ENCODE data around the gene ITGA1.

The ITGA1 gene

GRCh38 chr5:52799983-52800393, 12.3 kb downstream of the ITGA1 start (continued):
- TF ChIP-seq ZNF18 (tag by site-specific recombination; IDR thresholded peaks at IDR 0.05) = no peak
- no peak for TF ChIP-seq ZNF707 (tag by site-specific recombination; IDR thresholded peaks at IDR 0.05)
- no peak for TF ChIP-seq ZNF133 (tag by site-specific recombination; IDR thresholded peaks at IDR 0.05)
- TF ChIP-seq ZNF626 (tag by site-specific recombination; IDR thresholded peaks at IDR 0.05) = no peak
- TF ChIP-seq ZBTB17 (tag by site-specific recombination; IDR thresholded peaks at IDR 0.05) = no peak
- TF ChIP-seq ZBTB11 (tag by site-specific recombination; conservative IDR thresholded peaks at IDR 0.05; ENCODE audit: low read depth) = peak; percentile 53
- no peak for TF ChIP-seq ZNF776 (tag by site-specific recombination; IDR thresholded peaks at IDR 0.05; ENCODE audit: borderline replicate concordance)
- no peak for TF ChIP-seq ZNF48 (tag by site-specific recombination; IDR thresholded peaks at IDR 0.05)
- TF ChIP-seq INSM2 (tag by site-specific recombination; IDR thresholded peaks at IDR 0.05) = no peak
- no peak for TF ChIP-seq ZNF785 (tag by site-specific recombination; IDR thresholded peaks at IDR 0.05)
- TF ChIP-seq ATF2 (tag by site-specific recombination; IDR thresholded peaks at IDR 0.05; ENCODE audit: low read depth) = no peak
- TF ChIP-seq GLI2 (tag by site-specific recombination; IDR thresholded peaks at IDR 0.05; ENCODE audit: borderline replicate concordance, low read depth) = no peak
- no peak for TF ChIP-seq KLF16 (tag by site-specific recombination; IDR thresholded peaks at IDR 0.05)
- no peak for TF ChIP-seq ZNF214 (tag by site-specific recombination; IDR thresholded peaks at IDR 0.05; ENCODE audit: borderline replicate concordance)
- TF ChIP-seq ZSCAN30 (tag by site-specific recombination; IDR thresholded peaks at IDR 0.05) = peak; percentile 52; the same call in 1 of the 2 replicates
- TF ChIP-seq MEIS1 (CRISPR knock-in tag; IDR thresholded peaks at IDR 0.05; ENCODE audit: borderline replicate concordance) = no peak
- TF ChIP-seq ZEB2 (tag by site-specific recombination; IDR thresholded peaks at IDR 0.05) = peak; percentile 55
- TF ChIP-seq MZF1 (tag by site-specific recombination; IDR thresholded peaks at IDR 0.05; ENCODE audit: borderline replicate concordance) = no peak
- no peak for TF ChIP-seq ZNF280D (tag by site-specific recombination; IDR thresholded peaks at IDR 0.05)
- peak; percentile 56; the same call in 1 of the 2 replicates for TF ChIP-seq ZNF341 (tag by site-specific recombination; IDR thresholded peaks at IDR 0.05; ENCODE audit: low read depth)
- TF ChIP-seq ZNF404 (tag by site-specific recombination; IDR thresholded peaks at IDR 0.05) = no peak
- TF ChIP-seq ZNF830 (tag by site-specific recombination; IDR thresholded peaks at IDR 0.05; ENCODE audit: low read depth) = no peak
- peak; percentile 28 for TF ChIP-seq ZNF366 (tag by site-specific recombination; conservative IDR thresholded peaks at IDR 0.05)
- TF ChIP-seq SP2 (tag by site-specific recombination; IDR thresholded peaks at IDR 0.05) = peak; percentile 81
- no peak for TF ChIP-seq ZNF354C (tag by site-specific recombination; IDR thresholded peaks at IDR 0.05; ENCODE audit: borderline replicate concordance, low read depth)
- peak; percentile 10; the same call in 1 of the 2 replicates for TF ChIP-seq KLF10 (tag by site-specific recombination; IDR thresholded peaks at IDR 0.05)
- no peak for TF ChIP-seq OSR2 (tag by site-specific recombination; IDR thresholded peaks at IDR 0.05)
- no peak for TF ChIP-seq ZNF10 (tag by site-specific recombination; IDR thresholded peaks at IDR 0.05)
- no peak for TF ChIP-seq YY2 (tag by site-specific recombination; IDR thresholded peaks at IDR 0.05)
- no peak for TF ChIP-seq ZNF654 (tag by site-specific recombination; IDR thresholded peaks at IDR 0.05; ENCODE audit: low read depth)
- no peak for TF ChIP-seq ZNF350 (tag by site-specific recombination; IDR thresholded peaks at IDR 0.05)
